Measurements from ENCODE around the gene LRRC37A3.
A peak's percentile ranks its signal among the peaks of the same experiment; 100 is the strongest.
"Not testable (repeated sequence)": the region's sequence is repeated elsewhere in the genome, so short reads cannot be mapped to it uniquely, and the experiment has no call there.

The LRRC37A3 gene

DNA sequence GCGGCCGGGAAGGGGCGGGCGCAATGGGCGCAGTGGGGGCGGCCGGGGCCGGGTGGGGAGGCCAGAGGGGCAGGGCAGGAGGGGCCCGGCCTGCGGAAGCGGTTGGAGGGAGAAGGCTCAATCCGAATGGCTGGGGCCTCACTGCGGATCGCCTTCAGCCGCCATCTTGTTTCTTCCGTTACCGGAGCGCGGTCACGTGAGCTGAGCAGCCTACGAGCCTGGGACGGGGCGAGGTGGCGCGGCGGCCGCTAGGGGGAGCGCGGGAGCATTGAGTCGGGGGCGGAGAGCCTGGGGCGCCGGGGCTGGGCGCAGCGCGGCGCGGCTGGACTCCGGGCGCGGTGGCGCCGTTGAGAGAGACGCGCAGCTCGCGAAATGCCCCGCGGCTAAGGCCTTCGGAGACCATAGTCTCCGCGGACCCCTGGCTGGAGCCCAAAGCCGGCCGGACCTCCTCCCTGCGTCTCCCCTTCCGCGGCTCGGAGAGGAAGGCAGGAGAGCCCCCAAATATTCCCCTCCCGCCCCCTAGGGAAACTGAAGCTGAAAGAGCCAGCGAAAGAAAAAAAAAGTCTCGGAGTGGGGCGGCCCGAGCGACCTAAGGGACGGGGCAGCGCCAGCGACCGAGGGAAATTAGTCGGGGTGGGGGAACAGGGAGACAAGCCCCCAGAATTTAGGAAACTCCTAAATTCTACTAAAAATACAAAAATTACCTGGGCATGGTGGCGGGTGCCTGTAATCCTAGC lies at the start of gene LRRC37A3:
LRRC37A3 (minus strand) TSS at position 190 of the 737 bp plus-strand sequence. CDS start 22,221 bp downstream, outside the sequence.
- DNase-seq (ENCODE audit: low spot score): peak; percentile 96

DNA sequence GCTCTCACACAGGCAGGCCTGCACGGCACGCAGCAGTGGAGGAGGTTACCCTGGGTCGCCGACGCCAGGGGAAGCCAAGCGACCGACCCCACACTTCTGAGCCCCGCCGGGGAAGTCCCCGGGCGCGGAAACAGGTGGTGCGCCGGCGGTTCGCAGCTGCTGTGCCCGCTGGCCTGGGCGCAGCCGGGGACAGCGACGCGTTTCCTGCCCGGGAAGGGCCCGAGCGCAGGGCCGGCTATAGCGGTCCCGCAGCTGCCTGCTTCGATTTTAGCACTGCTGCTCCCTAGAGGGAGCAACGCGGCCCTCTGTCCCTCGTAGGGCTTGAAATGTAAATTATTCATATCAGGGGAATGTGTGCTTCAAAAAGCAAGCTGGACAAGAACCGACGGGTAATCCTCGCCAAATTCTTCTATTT lies 46.6 kb upstream of the LRRC37A3 start:
- DNase-seq (ENCODE audit: low spot score): peak; percentile 54

DNA sequence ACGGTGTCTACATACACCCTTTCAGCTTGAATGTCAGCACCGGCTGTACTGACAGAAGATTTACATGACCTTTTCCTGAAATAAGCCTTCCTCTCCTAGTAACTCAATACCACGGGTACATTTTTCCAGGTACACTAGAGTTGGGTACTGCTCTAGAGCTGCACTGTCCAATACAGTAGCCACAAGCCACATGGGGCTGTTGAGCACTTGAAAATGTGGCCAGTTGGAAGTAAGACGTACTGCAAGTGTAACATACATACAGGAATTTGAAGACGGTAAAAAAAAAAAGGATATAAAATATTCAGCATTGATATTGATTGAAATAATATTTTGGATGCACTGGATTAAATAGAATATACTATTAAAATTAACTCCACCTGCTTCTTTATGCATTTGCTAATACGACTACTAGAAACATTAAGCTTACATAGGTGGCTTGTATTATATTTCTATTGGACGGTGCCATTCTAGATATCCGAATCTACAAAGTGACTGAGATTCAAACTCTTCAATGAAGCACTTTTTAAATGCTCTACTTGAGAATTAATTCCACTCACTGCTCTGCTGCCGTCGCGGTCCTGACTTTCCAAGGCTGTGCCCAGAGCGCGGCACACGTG lies 46.1 kb upstream of the LRRC37A3 start:
- not testable (repeated sequence) for DNase-seq (ENCODE audit: low spot score)

GRCh38 chr17:64964796-64965195 lies 45.5 kb upstream of the LRRC37A3 start:
- DNase-seq (ENCODE audit: low spot score): no peak

- not testable (repeated sequence) for DNase-seq (ENCODE audit: low spot score)
Observed at GRCh38 chr17:64963814-64964213, 44.5 kb upstream of the LRRC37A3 start.

- not testable (repeated sequence) for DNase-seq (ENCODE audit: low spot score)
Observed at GRCh38 chr17:64961563-64962378, 42.5 kb upstream of the LRRC37A3 start.

DNA sequence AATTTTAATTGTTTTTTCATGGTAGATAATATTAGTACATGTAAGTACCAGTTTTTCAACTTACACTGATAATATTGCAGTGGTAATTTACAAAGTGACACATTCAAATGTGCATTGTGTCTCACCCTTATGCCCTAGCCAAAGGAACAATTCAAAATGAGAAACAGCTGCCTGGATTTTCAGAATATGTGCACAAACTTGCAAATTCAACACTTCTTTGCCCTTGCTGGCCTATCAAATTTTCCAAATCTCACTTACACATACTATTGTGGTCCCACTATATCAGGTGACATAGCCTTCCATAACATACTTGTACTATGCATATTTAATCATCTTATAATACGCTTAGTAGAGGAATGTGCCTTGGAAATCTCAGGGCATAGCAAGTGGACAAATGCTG lies 32.6 kb upstream of the LRRC37A3 start:
- no peak for DNase-seq (ENCODE audit: low spot score)

GRCh38 chr17:64950871-64951270 lies 31.6 kb upstream of the LRRC37A3 start:
- DNase-seq (ENCODE audit: low spot score): no peak

- no peak for DNase-seq (ENCODE audit: low spot score)
Observed at GRCh38 chr17:64947152-64947551, 27.9 kb upstream of the LRRC37A3 start.

DNA sequence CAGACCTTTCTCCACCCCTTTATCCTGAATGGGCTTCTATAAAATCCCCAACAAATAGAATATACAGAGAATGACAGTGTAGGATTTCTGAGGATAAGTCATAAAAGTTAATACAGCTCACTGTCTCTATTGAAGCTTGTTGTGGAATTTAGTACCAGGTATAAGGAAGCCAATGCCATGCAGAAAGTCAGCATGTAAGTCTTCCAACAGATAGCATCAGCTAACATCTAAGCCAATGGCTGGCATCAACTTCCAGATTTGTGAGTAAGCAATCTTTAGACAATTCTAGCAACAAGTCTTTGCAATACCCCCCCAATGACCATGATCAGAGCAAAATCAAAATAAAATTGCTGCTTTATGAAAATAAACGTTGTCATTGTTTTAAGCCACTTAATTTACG lies 22.5 kb upstream of the LRRC37A3 start:
- no peak for DNase-seq (ENCODE audit: low spot score)

DNA sequence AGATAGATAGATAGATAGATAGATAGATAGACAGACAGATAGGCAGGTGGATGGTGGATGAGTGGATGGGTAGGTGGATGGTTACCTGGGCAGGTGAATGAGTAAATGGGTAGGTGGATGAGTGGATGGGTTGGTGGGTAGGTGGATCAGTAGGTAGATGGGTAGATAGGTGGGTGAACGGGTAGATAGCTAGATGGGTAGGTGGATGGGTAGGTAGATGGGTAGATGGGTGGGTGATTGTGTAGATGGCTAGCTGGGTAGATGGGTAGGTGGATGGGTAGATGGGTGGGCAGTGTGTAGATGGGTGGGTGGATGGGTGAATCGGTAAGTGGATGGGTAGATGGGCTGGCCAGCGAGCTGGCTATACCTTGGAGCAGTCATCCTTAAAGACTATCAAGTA lies 21.8 kb upstream of the LRRC37A3 start:
- DNase-seq (ENCODE audit: low spot score): no peak

DNA sequence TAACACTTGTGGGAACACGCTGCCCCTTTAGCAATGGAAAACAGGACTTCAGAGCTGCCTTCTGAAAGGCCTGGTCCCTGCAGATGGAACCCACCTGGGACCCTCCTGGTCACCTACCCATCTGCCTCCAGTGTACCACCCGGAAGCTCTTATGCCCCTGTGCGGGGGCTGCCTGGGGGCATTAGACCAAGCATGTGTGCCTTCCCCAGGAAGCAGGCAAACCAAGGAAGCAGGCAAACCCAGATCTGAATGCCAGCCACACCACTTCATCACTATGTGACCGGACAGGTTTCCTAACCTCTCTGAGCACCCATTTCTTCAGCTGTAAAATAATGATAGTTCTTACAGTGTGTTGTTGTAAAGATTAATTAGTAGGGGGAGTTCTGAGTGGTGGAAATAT lies 20.8 kb upstream of the LRRC37A3 start:
- DNase-seq (ENCODE audit: low spot score): no peak

- DNase-seq (ENCODE audit: low spot score): peak; percentile 53
Observed at GRCh38 chr17:64938925-64939474, 19.7 kb upstream of the LRRC37A3 start.

GRCh38 chr17:64938290-64938689 lies 19.0 kb upstream of the LRRC37A3 start:
- DNase-seq (ENCODE audit: low spot score): no peak

- DNase-seq (ENCODE audit: low spot score): no peak
Observed at GRCh38 chr17:64936117-64936516, 16.8 kb upstream of the LRRC37A3 start.

DNA sequence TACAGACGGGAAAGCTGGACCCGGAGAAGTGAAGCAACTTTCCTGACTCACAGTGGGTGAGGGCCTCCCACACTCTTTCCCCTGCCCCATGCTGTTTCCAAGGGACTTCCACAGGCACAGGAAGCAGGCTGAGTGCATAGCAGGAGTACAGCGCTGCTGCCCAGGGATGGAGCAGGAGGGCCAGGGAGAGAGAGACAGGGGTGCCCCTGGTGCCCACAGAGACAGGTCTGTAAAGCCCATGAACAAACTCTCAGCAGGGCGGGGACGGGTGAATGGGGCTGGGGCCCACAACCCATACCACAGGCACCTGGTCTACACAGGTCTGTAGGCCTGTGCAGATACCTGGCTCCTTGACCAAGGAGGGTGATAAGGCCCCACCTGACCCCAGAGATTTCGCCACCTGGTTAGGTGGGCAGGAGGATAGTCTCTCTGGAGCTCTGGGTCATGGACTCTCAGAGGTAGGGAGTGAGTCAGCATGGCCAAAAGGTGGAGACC lies 15.1 kb upstream of the LRRC37A3 start:
- DNase-seq (ENCODE audit: low spot score): not testable (repeated sequence)

GRCh38 chr17:64932850-64933249 lies 13.6 kb upstream of the LRRC37A3 start:
- not testable (repeated sequence) for DNase-seq (ENCODE audit: low spot score)

GRCh38 chr17:64930374-64930773 lies 11.1 kb upstream of the LRRC37A3 start:
- DNase-seq (ENCODE audit: low spot score): not testable (repeated sequence)

DNA sequence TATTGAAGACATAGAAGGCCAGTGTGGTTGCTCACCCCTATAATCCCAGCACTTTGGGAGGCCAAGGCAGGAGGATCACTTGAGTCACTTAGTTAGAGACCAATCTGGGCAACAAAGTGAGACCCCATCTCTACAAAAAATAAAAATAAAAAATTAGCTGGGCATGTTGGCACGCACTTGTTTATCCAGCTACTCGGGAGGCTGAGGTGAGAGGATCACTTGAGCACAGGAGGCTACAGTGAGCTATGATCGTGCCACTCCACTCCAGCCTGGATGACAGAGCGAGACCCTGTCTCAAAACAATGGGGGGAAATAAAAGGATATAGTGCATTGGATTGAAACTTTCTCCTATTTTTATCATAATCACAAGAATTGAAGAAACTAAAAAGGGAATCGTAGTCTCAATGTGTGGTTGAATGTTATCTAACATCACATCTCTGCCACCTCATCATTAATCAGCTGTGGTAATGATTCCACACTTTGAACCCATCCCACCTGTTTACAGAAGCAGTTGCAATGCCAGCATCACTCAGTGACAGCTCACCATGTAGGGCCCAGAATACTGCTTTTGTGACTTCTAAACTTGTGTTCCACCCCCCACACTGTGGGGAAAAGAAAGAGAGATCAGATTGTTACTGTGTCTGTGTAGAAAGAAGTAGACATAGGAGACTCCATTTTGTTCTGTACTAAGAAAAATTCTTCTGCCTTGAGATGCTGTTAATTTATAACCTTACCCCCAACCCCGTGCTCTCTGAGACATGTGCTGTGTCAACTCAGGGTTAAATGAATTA lies 10.3 kb upstream of the LRRC37A3 start:
- DNase-seq (ENCODE audit: low spot score): peak; percentile 52

- DNase-seq (ENCODE audit: low spot score): not testable (repeated sequence)
Observed at GRCh38 chr17:64928701-64929100, 9.4 kb upstream of the LRRC37A3 start.

- not testable (repeated sequence) for DNase-seq (ENCODE audit: low spot score)
Observed at GRCh38 chr17:64927444-64927843, 8.2 kb upstream of the LRRC37A3 start.

All from AG08396 (cell line).